A549 (cell line): ENCODE data around the gene REEP6. TPM values are rescaled to one million over a fixed set of nuclear protein-coding genes. Genes with fewer than 3 reads are reported as not detected.

ENCODE experiments used
- ATAC-seq, 2 experiments: fragments of 200-7000 bp in 1 of 2; fragments of >200 bp in 1 of 2; cut with Nextera tagmentation in 1 of 2; cut with Tn5 transposase in 1 of 2; 3 replicates each; pipeline versions ENCODE4 v1.8.0 to v1.9.1; 2018 to 2020; ENCODE audit warnings: mild to moderate bottlenecking in 1 of 2, moderate library complexity in 1 of 2
- CTCF ChIA-PET: fragments of 300-600 bp; sonication (Branson Sonifier 250); formaldehyde crosslinking; extraction: SDS; loops from one replicate; lab custom pipeline; 2021; ENCODE audit warnings: antibody characterized with exemption, inconsistent platforms; lab: Yijun Ruan, JAX
- POLR2A ChIA-PET: fragments of 350-600 bp; formaldehyde crosslinking; extraction: SDS; loops from one replicate; lab custom pipeline; 2021; ENCODE audit warnings: antibody characterized with exemption, inconsistent platforms; lab: Yijun Ruan, JAX
- DNase-seq, 2 experiments: peaks; one replicate each; pipeline versions ENCODE4 v3.0.0 to v3.0.0-alpha.2; 2011 to 2016; ENCODE audit warnings: low read depth in 1 of 2, low spot score in 1 of 2
- FAIRE-seq: peaks from 2 replicates; lab custom pipeline; 2011; peaks lifted over from hg19 to GRCh38; lab: Jason Lieb, UNC
- H3K27ac ChIP-seq, 2 experiments: fragments of >200 bp; sonication (Bioruptor Twin); formaldehyde crosslinking; 3 replicates each; pipeline ENCODE4 v1.5.1; 2016 to 2017
- H3K4me1 ChIP-seq: fragments of >200 bp; sonication (Bioruptor Twin); formaldehyde crosslinking; 3 replicates; pipeline ENCODE4 v1.6.1; 2016
- H3K4me2 ChIP-seq: fragments of >200 bp; sonication (Bioruptor Twin); formaldehyde crosslinking; 3 replicates; pipeline ENCODE4 v1.6.1; 2016
- H3K4me3 ChIP-seq: fragments of >200 bp; sonication (Bioruptor Twin); formaldehyde crosslinking; 3 replicates; pipeline ENCODE4 v1.5.1; 2016
- H3K9me3 ChIP-seq: fragments of >200 bp; sonication (Bioruptor Twin); formaldehyde crosslinking; 3 replicates; pipeline ENCODE4 v1.6.1; 2016
- BCL3 ChIP-seq: fragments of >200 bp; sonication (Bioruptor Twin); formaldehyde crosslinking; IDR thresholded peaks from 3 replicates; pipeline ENCODE4 v1.6.1; 2016
- CHD2 ChIP-seq: fragments of 150-350 bp; IDR thresholded peaks from 2 replicates; pipeline ENCODE4 v1.6.1; 2014; ENCODE audit warnings: low read length; ENCODE audit not compliant: partially characterized antibody
- CTCF ChIP-seq: fragments of >200 bp; sonication (Bioruptor Twin); formaldehyde crosslinking; IDR thresholded peaks from 3 replicates; pipeline ENCODE4 v1.5.1; 2016
- E2F6 ChIP-seq: IDR thresholded peaks from 2 replicates; pipeline ENCODE4 v1.6.1; 2012; ENCODE audit warnings: low read depth, borderline replicate concordance
- EP300 ChIP-seq, 2 experiments: fragments of >200 bp; sonication (Bioruptor Twin); formaldehyde crosslinking; IDR thresholded peaks; 2 replicates in 1 of 2; 3 replicates in 1 of 2; pipeline ENCODE4 v1.6.1; 2016 to 2017
- HES2 ChIP-seq: fragments of >200 bp; sonication (Bioruptor Twin); formaldehyde crosslinking; IDR thresholded peaks from 2 replicates; pipeline ENCODE4 v1.6.1; 2016
- HOXB13 ChIP-seq: fragments of 250-450 bp; sonication (Bioruptor Pico); IDR thresholded peaks from 2 replicates; pipeline ENCODE4 v1.5.0; 2020; ENCODE audit warnings: low read depth, mild to moderate bottlenecking, moderate library complexity
- HOXB5 ChIP-seq: fragments of 250-450 bp; sonication (Bioruptor Pico); IDR thresholded peaks from 2 replicates; pipeline ENCODE4 v1.5.0; 2020; ENCODE audit warnings: mild to moderate bottlenecking, moderate library complexity
- JUN ChIP-seq, 2 experiments: fragments of >200 bp; sonication (Bioruptor Twin); formaldehyde crosslinking; IDR thresholded peaks; 2 replicates in 1 of 2; 3 replicates in 1 of 2; pipeline ENCODE4 v1.6.1; 2016 to 2017
- MYC ChIP-seq: IDR thresholded peaks from 2 replicates; pipeline ENCODE4 v1.6.1; 2012; ENCODE audit warnings: mild to moderate bottlenecking, inconsistent platforms, low read length, improper control_type of control experiment, borderline replicate concordance
- NFE2L2 ChIP-seq: fragments of 150-350 bp; conservative IDR thresholded peaks from 2 replicates; pipeline ENCODE4 v1.6.1; 2014; ENCODE audit warnings: low read length
- NPAS2 ChIP-seq: fragments of 250-450 bp; sonication (Bioruptor Pico); IDR thresholded peaks from 2 replicates; pipeline ENCODE4 v1.8.0; 2022; ENCODE audit warnings: mild to moderate bottlenecking, moderate library complexity, borderline replicate concordance
- PBX3 ChIP-seq: IDR thresholded peaks from 2 replicates; pipeline ENCODE4 v1.6.1; 2012
- PHF8 ChIP-seq: fragments of 200-600 bp; sonication (generic); IDR thresholded peaks from 2 replicates; pipeline ENCODE4 v1.6.1; 2016; ENCODE audit warnings: low read depth, mild to moderate bottlenecking, antibody characterized with exemption, moderate library complexity, borderline replicate concordance
- POLR2A ChIP-seq: IDR thresholded peaks from 2 replicates; pipeline ENCODE4 v1.6.1; 2012; ENCODE audit warnings: mild to moderate bottlenecking, low read length
- RFX5 ChIP-seq: fragments of 450-650 bp; IDR thresholded peaks from 2 replicates; pipeline ENCODE4 v1.7.1; 2014; ENCODE audit warnings: antibody characterized with exemption, mild to moderate bottlenecking, moderate library complexity
- RNF2 ChIP-seq: fragments of 200-600 bp; sonication (generic); IDR thresholded peaks from 2 replicates; pipeline ENCODE4 v1.6.1; 2016; ENCODE audit warnings: low read depth, mild to moderate bottlenecking, antibody characterized with exemption, moderate library complexity, borderline replicate concordance
- TFCP2L1 ChIP-seq: fragments of 250-450 bp; sonication (Bioruptor Pico); IDR thresholded peaks from 2 replicates; pipeline ENCODE4 v1.5.0; 2021; ENCODE audit warnings: mild to moderate bottlenecking
- USF2 ChIP-seq: fragments of 450-650 bp; IDR thresholded peaks from 2 replicates; pipeline ENCODE4 v1.6.1; 2014; ENCODE audit warnings: antibody characterized with exemption
- ZFP36 ChIP-seq: fragments of 450-650 bp; IDR thresholded peaks from 2 replicates; pipeline ENCODE4 v1.6.1; 2014; ENCODE audit warnings: borderline replicate concordance; ENCODE audit not compliant: partially characterized antibody
- ZNF302 ChIP-seq: fragments of 250-450 bp; sonication (Bioruptor Pico); IDR thresholded peaks from 2 replicates; pipeline ENCODE4 v1.9.0; 2021; ENCODE audit warnings: inconsistent platforms, mild to moderate bottlenecking, moderate library complexity
- ZSCAN20 ChIP-seq: fragments of 250-450 bp; sonication (Bioruptor Pico); IDR thresholded peaks from 2 replicates; pipeline ENCODE4 v1.8.0; 2022; ENCODE audit warnings: mild to moderate bottlenecking, moderate library complexity
- WGBS: methylation state at CpG from one replicate; pipeline ENCODE4 v1.1.6; 2017; ENCODE audit errors: missing lambda C conversion rate; 5-methylcytosine and 5-hydroxymethylcytosine counted together
- polyA plus RNA-seq, 4 experiments: library from polyadenylated mRNA; depleted of rRNA in 3 of 4; stranded (reverse); fragments of >200 nt; fragmentation: RNase III in 1 of 4; extraction: RNeasy Plus Mini Kit Qiagen cat#74134 plus additional on column Dnase treatment in 1 of 4; gene quantifications; 2 replicates in 3 of 4; 3 replicates in 1 of 4; pipeline ENCODE4 v1.2.3, GENCODE V29; 2011 to 2017

The REEP6 gene
- polyA plus RNA-seq, 2 of the 4 experiments (the other 2 are of a cell fraction) = 1.8 to 4.8 TPM

GRCh38 chr19:1483979-1484428 is 7.0 kb upstream of the REEP6 start:
- ATAC-seq = no peak
- ChIA-PET CTCF (no interaction called here), POLR2A (no interaction called here)
- no peak for FAIRE-seq
- Histone ChIP-seq H3K9me3 (no peaks in the 10 kb centered on the region), H3K4me1 (0 out of 3 replicates have a peak, but pooled peaks cover 4% of the 10 kb centered on the region), H3K27ac (no peak overlapping the region), H3K4me2 (no peak overlapping the region), H3K4me3 (no peak overlapping the region)
- TF ChIP-seq NPAS2 (no peak), ZSCAN20 (no peak), NFE2L2 (no peak)
- 75% methylated on average over 5 of the region's 23 CpGs for WGBS
- no peak for DNase-seq

- ChIA-PET CTCF (no interaction called here), POLR2A (no interaction called here)
- WGBS = 80% methylated on average over 5 of the region's 56 CpGs
- H3K27ac ChIP-seq = no peak overlapping the region
- DNase-seq (no peak), FAIRE-seq (no peak)
- H3K4me2 ChIP-seq = no peak overlapping the region
- H3K4me3 ChIP-seq = no peak overlapping the region
- TF ChIP-seq EP300 (IDR thresholded peaks at IDR 0.05) = no peak
- TF ChIP-seq HOXB5 = no peak
- no peak for TF ChIP-seq CHD2
- no peak for TF ChIP-seq USF2
- TF ChIP-seq POLR2A = no peak
- no peak for TF ChIP-seq BCL3
- no peak for TF ChIP-seq HOXB13 (CRISPR knock-in tag)
- TF ChIP-seq, all 56 proteins: peak for 0
- ATAC-seq = no peak
- H3K4me1 ChIP-seq = peaks cover 11% of the 10 kb centered on the region; the same call in 2 of the 3 replicates
- H3K9me3 ChIP-seq = no peaks in the 10 kb centered on the region
These were observed 4.0 kb upstream of the REEP6 start for GRCh38 chr19:1486720-1487575.

- ChIA-PET CTCF (no interaction called here), POLR2A (no interaction called here)
- Histone ChIP-seq H3K4me3 (no peak overlapping the region), H3K27ac (no peak overlapping the region), H3K4me1 (peaks cover 18% of the 10 kb centered on the region; the same call in 2 of the 3 replicates), H3K9me3 (no peaks in the 10 kb centered on the region), H3K4me2 (no peak overlapping the region)
- DNase-seq (no peak), FAIRE-seq (no peak), ATAC-seq (no peak)
- TF ChIP-seq RNF2 (no peak), EP300 (IDR thresholded peaks at IDR 0.05) (no peak), E2F6 (no peak), HES2 (no peak), NPAS2 (no peak), RFX5 (no peak), MYC (no peak), PHF8 (no peak), ZNF302 (CRISPR knock-in tag) (no peak), CTCF (no peak), PBX3 (no peak), JUN (IDR thresholded peaks at IDR 0.05) (no peak), ZFP36 (no peak), TFCP2L1 (CRISPR knock-in tag) (no peak)
- WGBS = 78% methylated on average over 9 of the region's 40 CpGs
These were observed 3.3 kb upstream of the REEP6 start for GRCh38 chr19:1487576-1488281.
